HG03520 (cell line): ENCODE measurements around the gene RPS6KC1.
"Not testable (repeated sequence)": the region's sequence is repeated elsewhere in the genome, so short reads cannot be mapped to it uniquely, and the experiment has no call there.

ENCODE experiments used
- ATAC-seq: cut with Tn5 transposase; IDR thresholded peaks from one replicate; pipeline ENCODE4 v1.9.1; 2021; ENCODE audit warnings: mild to moderate bottlenecking, moderate library complexity; ENCODE audit not compliant: unreplicated experiment

RPS6KC1 gene

DNA sequence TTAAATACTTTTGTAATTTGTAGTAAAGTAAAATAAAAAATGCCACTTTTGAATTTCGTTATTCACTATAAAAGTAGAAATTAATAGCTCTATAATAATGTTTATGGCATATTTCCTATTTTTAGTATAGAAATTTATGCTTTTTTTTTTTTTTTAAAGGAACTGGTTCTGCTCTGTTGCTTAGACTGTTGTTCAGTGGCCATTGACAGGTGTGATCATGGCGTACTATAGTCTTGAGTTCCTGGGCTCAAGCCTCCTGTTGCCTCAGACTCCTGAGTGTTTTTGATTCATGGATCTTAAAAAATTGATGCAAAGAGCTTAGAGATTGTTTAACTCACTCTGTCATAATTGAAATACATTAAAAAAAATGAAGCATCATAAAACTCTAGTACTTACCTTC is 53.6 kb downstream of the RPS6KC1 start:
- ATAC-seq: no peak

DNA sequence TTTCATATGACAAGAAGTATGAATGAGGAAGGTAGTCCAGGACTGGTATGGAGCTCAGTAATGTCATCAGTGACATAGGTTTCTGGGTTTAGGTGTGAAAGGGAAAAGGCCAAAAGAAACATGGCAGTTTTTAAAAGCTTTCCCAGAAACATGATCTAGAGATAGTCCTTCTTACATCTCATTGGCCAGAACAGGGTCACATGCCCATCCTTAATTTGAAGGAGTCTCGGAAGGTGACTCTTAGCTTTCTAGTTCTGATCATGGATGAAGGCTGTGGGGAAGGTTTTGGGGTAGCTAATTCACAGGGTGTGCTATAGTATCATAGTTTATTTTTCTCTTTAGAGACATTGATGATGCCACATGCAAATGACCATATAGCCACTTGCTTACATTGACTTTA is 55.3 kb downstream of the RPS6KC1 start:
- ATAC-seq: no peak

DNA sequence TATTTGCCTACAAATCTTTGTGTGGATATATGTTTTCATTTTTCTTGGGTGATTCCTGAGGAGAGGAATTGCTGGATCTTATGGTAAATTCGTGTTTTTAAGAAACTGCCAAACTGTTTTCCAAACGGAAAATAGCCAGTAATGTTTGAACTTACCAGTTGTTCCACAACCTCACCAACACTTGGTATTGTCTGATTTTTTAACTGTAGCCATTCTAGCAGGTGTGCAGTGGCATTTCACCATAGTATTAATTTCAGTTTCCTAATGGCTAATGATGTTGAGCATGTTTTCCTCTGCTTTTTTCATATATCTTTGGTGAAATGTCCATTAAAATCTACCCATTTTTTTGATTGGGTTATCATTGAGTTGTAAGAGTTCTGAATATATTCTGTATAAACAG is 56.6 kb downstream of the RPS6KC1 start:
- ATAC-seq: no peak

DNA sequence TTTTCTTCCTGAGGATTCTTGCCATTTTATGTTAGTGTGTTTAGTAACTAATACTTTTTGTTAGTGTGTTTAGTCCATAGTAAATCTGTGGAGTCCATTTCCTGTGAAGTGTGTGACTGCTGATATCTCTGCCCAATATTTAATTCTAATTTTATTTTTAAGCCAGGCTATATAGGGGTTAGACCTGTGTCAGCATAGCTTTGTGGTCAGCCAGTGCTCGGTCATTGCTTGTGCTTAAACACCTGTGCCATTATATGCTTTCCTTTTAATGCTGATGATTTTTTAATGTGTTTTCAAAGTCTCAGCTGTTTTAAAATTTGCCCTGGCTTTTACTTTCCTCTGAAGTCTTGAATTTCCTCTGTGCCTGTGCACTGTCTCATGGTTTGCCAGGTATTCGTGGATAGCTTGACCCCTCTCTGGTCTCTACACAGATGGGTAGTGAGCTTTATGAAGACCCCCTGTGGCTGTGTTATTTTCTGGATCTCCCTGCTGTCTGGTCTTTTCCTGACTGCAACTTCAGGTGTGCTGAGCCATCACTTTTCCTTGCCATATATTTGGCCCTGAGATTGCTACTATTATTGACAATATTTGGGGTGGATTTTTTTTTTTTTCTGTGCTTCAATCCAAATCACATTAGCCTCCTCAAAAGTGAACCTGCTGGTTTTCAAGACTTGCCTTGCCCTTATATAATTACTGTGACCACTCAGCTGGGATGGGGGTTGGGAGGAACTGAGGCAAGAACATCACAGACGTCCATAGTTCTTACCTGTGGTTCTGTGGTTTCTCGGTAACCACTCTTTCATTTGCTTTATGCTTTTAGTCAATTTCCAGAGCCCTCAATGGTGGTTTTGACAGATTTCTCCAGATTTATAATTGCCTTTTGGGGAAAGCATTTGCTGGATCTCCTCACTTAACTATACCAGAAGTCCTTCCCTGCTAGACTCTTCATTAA is 59.6 kb downstream of the RPS6KC1 start:
- ATAC-seq: no peak

DNA sequence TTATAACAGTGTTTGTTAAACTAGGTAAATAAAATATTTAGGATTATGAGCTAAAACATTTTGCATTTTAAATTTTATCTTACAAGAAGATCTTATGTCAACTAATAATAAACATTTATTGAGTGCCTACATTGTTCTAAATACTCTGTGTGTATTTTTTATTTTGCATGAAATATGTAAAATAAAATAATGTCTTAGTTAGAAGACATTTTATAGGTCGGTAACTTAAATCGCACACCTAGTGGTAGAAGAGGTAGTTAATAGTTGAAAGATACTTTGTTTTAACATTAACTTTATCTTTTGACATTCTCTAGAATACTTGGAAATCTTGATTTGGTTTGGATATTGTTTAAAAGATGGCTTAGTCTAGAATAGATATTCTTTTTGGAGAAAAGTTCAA is 60.5 kb downstream of the RPS6KC1 start:
- ATAC-seq: no peak

DNA sequence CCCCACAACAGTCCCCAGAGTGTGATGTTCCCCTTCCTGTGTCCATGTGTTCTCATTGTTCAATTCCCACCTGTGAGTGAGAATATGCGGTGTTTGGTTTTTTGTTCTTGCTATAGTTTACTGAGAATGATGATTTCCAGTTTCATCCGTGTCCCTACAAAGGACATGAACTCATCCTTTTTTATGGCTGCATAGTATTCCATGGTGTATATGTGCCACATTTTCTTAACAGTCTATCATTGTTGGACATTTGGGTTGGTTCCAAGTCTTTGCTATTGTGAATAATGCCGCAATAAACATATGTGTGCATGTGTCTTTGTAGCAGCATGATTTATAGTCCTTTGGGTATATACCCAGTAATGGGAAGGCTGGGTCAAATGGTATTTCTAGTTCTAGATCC is 61.7 kb downstream of the RPS6KC1 start:
- not testable (repeated sequence) for ATAC-seq

DNA sequence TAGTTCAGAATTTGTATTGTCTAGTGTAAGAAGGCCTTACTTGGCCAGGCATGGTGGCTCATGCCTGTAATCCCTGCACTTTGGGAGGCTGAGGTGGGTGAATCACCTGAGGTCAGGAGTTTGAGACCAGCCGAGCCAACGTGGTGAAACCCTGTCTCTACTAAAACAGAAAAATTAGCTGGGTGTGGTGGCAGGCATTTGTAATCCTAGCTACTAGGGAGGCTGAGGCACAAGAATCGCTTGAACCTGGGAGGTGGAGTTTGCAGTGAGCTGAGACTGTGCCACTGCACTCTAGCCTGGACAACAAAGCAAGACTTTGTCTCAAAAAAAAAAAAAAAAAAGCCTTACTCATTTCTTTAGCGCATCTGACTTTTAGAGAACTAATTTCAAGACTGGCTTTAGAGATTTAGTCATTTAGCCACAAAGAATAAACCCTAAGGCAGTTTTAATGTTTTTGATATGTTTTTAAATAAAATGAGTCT is 66.7 kb downstream of the RPS6KC1 start:
- ATAC-seq: not testable (repeated sequence)

DNA sequence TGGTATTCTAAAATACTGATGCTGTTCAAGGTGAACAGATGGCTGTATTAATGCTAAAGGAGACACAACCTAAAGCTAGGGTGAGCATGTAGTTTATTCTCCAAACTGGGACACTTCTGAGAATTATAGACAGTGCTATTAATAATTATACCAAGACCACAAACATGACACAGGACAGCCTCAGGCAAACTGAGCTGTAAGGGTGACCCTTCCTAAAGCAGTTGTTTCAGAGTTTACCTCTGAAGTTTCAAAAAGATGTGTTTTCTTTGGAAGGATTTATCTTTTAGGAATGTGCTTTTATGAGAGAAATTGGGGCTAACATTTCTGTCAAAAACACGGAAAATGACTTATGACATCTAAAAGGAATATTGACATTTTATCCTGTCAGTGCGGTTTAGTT is 68.8 kb downstream of the RPS6KC1 start:
- no peak for ATAC-seq

DNA sequence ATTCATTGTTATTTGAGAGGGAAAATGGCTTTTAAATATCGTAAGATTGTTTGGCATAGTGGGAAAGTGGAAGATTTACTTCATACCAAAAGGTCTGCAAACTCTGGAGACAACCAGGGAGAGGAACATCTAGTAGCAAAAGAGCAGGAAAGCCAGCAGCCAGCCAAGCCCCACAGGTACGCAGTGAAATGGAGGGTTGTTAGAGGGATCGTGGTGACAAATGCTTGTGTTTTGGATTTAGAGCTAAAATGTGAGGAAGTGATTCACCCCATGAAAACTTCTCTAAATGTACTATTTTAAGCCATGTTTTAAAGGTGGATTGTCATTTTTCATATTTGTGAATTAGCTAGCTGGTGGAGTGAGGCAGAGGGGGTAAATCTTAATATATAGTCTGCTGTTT is 69.3 kb downstream of the RPS6KC1 start:
- no peak for ATAC-seq

DNA sequence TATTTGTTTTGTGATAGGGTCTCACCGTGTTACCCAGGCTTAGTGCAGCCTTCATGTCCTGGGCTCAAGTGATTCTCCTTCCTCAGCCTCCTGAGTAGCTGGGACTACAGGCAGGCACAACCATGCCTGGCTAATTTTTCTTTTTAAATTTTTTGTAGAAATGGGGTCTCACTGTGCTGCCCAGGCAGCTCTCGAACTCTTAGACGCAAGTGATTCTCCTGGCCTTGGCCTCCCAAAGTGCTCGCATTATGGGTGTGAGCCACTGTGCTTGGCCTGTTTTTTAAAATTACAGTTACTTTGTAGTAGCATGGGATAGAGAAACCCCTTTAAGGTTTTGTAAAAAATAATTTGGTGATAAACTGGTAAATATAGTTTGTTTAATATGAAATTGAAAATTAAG is 69.9 kb downstream of the RPS6KC1 start:
- no peak for ATAC-seq

DNA sequence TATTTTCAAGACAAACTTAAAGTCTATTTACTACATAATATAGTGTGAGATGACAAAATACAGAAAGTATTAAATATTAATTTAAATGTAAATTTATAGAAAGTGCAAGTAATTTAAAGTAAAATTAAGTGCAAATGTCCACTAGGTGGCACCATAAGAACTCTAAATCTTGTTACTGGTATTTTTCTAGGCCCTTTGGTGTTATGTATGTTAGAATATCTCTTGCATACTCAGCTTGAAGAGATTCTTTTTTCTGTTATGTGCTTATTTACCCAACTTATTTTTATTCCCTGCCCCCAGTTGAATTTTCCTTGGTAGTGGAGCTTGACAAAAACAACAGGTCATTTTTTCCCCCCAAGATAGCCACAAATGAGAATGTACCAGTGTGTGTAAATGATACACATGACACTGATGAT is 71.5 kb downstream of the RPS6KC1 start:
- ATAC-seq: no peak

DNA sequence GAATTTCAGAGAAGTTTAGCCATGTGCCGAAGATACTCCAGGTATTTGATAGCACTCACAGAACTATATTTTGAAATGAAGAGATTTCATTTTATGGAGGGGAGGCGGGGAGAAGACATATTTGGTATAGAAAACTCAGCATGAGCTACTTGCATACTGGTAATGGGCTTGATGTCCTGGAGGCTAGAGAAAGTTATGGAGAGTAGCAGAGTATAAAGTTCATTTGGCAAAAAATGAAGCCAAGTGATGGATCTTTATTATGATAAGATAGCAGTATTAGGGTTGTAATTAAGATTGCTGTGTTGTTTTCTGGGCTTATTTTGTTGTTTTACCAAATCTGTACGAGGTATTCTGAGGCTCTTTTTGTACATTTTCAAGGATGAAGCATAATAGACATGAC is 72.0 kb downstream of the RPS6KC1 start:
- no peak for ATAC-seq

DNA sequence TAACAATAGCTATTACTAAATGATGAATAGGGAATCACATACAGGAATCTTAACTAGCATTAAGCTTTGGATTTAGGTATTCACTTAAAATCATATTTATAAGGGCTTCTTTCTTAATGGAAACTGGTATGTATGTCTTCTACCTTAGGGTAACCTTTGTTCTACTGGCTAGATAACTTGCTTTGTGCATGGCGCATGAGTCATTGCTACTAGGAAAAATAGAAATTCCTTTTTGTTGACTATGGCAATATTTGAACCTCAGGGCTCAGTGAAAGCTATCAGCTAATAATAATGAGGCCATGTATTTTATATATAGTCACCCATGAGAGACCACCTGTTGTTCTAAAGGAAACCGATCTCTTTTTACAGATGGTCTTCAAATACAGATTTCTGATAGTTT is 72.5 kb downstream of the RPS6KC1 start:
- ATAC-seq: no peak

DNA sequence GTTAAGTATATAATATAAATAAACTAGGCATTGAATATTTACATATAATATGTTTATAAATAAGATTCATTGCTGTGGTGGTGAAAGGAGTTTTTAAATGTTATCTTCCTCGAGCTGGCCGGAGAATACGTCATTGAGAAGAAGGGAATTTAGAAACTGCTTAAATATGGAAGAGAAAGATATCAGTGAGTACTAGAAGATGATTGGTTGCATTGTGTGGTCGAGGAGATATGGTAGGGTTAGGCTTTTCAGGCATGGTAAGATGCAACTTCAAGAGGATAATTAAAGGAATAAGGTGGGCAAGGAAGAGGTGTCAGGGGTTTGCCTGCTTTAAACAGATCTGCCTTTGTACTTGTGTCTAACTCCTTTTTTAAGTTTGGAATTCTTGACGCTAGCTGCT is 73.5 kb downstream of the RPS6KC1 start:
- no peak for ATAC-seq

DNA sequence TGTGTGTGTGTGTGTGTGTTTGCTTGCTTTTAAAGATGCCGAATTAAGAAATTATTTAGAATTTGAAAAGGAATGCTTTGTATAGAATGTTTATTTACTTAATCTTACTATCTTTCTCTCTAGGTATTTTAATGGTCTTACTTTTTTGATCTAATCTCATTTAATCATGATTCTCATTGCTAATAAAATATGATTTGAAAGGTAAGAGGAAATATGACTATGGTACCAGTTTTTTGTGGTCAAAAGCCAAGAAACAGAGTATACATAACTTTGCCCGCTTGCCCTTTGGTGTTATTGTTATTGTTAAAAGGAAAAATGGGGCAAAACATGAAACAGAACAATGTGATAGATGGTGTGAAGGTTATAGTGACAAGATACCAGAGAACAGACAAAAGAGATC is 74.6 kb downstream of the RPS6KC1 start:
- ATAC-seq: no peak

DNA sequence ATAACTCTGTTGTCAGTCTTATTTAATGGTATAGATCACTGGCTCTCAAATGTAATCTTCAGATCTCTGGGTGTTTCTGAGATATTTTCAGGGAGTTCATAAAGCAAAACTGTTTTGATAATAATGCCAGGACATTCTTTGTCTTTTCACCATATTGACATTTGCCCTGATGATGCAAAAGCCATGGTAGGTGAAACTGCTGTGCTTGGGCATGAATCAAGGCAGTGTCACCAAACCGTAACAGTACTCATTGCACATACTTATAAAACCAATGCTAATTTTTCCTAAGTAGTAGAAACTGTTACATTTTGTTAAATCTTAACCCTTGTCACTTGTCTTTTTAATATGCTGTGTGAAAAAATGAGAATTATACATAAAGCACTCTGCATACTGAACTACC is 76.0 kb downstream of the RPS6KC1 start:
- ATAC-seq: no peak

DNA sequence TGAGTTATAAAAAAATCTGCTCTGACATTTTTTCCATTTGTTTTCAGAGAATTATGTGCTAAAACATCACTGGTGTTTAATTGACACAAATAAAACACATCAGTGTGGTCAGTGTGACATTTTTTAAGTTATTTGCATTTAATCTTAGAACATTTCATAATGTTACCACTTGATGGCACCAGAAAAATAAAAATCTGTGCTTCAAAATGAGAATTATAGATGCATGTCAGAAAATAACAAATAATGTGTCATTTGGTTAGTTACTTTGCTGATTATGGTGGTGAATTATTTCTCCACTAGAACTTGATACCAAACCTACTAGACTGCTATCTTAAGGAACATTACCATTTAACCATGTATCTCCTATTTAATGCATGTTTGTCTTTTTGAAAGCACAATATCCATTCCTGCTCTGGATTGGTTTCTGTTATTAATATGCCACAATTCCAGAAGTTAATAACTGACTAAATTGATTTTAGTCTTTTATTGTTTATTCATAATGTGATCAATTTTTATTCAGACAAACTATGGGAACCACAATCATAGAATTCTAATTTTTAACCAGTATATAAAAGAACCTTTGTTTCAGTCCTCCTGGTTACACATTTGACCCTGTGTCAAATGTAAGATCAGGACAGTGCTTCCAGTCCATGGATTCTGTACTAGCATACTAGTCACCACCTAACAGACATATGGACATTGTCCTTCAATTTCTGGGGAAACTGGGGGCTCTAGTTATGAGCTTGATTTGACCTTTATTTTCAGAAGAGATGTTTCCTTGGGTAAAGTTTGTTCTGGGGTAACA is 81.0 kb downstream of the RPS6KC1 start:
- no peak for ATAC-seq

DNA sequence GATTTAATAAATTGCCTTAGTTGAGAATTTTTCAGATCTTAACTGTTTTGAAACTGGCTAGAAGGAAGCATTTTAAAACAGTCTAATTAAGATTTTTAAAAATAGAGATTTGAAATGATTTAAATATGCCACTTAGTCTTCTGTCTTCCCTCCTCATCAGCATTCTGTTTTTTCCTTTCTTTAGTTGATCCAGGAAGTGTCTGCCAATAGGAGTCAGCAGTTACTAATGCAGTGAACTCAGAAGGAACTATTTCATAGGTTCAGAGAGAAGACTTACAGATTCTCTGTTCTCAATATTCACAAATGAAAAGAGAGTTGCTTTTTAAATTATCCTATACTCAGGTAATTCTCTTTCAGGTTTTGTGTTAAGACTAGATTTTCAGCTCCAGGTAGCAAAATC is 84.5 kb downstream of the RPS6KC1 start:
- no peak for ATAC-seq

DNA sequence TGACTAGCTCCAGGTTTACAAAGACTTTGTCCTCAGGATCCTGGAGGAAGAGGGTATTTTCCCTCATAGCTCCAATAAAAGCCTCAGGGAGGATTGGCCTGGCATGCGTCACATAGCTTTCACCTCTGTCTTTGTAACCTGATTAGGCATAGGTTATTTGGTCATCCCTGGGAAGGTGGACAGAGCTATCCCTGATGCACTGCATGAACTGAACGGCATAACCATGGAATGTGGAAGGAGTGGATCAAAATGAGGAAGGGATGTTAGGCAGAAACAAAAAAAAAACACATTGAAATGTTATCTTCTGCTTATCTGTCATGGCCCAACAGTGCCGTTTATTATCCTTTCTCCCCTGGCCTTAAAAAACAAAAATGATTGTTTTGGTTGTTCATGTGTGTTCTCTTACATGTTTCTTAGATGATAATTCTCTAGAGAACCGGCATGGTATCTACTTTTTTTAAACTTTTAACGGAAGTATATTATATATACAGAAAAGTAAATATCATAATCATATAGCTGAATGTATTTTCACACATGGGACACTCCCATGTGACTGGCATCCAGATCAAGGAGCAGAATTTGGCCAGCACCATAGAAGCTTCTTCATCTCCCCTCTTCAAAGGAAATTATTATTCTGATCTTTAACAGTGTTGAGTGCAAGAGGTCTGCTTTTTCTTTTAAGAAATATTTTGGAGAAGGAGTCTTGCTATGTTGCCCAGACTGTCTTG is 85.3 kb downstream of the RPS6KC1 start:
- ATAC-seq: no peak

DNA sequence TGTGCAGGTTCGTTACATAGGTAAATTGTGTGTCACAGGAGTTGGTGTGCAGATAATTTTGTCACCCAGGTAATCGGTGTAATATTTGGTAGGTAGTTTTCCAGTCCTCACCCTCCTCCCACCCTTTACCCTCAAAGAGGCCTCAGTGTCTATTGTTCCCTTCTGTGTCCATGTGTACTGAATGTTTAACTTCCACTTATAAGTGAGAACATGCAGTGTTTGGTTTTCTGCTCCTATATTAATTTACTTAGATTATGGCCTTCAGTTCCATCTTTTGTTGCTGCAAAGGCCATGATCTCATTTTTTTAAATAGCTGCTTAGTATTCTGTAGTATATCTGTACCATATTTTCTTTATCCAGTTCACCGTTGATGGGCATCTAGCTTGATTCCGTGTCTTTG is 87.3 kb downstream of the RPS6KC1 start:
- no peak for ATAC-seq

DNA sequence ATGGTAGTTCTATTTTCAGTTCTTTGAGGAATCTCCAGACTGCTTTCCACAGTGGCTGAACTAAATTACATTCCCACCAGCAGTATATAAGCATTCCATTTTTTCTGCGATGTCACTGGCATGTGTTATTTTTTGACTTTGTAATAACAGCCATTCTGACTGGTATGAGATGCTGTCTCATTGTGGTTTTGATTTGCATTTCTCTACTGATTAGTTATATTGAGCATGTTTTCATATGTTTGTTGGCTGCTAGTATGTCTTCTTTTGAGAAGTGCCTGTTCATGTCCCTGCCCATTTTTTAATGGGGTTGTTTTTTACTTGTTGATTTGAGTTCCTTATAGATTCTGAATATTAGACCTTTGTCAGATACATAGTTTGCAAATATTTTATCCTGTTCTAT is 87.9 kb downstream of the RPS6KC1 start:
- no peak for ATAC-seq
